Daoy (cell line): ENCODE results near the gene EBF3. TPM values are rescaled to one million over a fixed set of nuclear protein-coding genes. Genes with fewer than 3 reads are reported as not detected.

Source experiments
- DNase-seq: peaks from one replicate; pipeline ENCODE4 v3.0.0-alpha.2; 2015; ENCODE audit warnings: low read depth
- total RNA-seq: library from RNA; depleted of rRNA; stranded (reverse); fragments of >200 nt; shearing (Covaris generic); gene quantifications from 2 replicates; pipeline ENCODE4 v1.2.3, GENCODE V29; 2014

The EBF3 gene
- total RNA-seq, 1 experiment from 2014 or later, result 3.4 TPM

DNA sequence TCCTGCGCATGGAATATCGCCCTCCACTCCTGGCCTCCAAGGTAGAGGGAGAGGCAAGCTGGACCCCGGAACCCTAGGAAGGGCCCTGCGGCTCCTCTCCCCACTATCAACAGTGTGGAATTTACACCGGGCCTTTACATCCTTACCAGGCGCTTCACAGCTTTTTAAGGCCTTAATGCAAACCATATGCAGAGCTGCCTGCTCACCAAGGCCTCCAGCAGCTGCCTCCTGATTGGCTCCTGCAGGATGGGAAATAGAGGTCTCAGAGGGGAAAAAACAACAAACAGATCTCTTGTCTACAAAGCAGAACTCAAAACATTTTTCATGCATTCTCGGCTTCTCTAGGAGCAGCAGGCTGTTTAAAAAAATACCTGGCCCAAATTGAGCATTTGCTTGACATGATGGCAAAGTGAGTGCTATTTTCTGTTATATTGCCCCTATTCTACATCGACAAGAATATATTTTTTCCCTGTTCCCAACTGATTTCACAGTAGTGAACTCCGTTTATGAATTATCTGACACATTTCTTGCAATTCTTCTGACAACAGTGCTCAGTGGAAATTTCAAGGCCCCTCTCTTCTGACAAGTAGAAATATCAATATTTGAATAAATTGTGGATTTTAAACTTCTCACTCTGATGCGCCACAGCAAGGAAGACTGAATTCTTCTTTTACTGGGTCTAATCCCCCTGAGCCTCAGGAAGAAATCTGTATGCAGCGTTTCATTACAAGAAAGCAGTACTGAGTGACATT is 51.7 kb downstream of the EBF3 start:
- no peak for DNase-seq

DNA sequence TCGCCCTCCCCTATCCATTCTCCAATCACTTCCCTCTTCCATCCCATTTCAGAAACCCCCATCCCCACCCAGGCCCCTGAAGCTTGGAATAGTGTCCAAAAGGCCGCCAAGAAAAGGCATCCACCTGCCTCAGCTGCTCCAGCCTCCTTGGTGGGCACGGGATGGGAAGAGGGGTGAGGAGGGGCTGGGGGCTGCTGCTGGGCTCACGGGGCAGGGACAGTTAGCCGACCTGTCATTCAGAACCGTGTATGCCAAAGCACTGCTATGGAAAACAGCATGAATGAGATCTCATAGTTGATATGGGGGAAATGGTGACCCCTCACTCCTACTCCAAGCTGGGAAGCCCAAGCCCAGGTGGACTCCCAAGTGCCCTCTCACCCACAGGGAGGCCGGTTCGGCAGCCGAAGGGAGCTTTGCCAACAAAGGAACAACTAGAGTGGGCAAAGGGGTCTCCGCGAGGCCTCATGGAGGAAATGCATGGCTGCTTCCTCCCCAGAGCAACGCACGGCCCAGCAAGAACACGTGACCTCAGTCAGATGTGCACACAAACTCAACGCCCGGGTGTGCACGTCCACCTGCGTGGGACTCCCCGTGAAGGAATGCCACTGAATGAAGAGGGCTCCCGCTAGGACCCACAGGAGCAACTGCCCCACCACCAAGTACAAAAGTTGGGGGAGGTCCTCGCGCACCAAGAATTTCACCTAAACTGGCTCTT is 52.5 kb downstream of the EBF3 start:
- no peak for DNase-seq

DNA sequence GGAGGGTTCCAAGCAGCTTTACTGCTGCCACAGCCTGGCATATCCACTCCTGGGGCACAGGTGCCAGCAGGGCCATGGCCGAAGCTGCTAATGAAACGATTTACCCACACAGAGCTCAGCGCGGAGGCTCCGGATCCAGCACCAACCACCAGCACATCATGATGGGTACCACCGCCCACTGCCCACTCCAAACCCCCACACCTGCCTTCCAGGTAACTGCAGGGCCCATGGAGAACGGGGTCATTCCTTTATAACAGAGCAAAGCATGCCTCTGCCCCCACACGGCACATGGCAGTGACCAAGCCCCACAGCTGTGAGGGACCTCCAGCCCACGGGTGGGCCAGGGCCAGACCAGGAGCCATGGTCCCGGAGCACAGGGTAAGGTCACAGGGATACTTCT is 53.2 kb downstream of the EBF3 start:
- no peak for DNase-seq

- no peak for DNase-seq
Measured at GRCh38 chr10:129909531-129910256, 54.4 kb downstream of the EBF3 start.

- DNase-seq, result no peak
Measured at GRCh38 chr10:129909080-129909479, 55.0 kb downstream of the EBF3 start.

DNA sequence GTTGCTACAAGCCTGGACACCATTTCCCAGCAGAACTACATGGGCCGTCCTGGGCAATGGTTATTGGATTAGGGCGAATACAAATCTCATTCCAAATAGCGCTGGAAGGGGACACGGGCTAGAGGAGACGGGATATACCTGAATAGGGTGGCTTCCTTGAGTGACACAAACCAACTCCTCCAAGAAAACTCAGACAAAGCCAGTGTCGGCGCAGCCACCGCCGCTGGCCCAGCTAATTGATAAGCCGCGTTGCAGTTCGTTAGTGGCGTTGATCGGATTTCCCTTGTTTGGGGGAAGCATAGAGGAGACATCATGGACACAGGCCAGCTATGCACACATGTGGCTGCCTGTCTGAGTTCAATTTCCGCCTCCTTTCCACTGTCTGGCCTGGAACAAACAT is 55.7 kb downstream of the EBF3 start:
- DNase-seq, result no peak

DNA sequence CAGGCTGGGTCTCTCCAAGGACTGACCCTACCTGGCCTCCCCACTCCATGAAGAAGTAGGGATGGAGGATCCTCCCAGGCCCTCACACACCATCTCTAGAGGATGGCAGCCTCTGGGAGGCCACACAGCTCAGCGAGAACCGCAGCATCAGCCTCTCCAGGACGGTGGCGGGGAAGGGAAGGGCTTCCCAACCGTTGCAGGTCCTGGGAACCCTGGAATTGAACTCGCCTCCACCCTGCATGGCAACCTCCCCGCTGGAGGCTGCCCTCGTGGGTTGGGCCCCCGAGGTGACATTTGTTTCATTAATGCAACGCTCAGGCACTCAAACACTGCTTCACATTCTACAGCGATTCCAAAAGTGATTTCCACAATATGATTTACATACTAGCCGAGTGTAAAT is 58.5 kb downstream of the EBF3 start:
- no peak for DNase-seq

DNA sequence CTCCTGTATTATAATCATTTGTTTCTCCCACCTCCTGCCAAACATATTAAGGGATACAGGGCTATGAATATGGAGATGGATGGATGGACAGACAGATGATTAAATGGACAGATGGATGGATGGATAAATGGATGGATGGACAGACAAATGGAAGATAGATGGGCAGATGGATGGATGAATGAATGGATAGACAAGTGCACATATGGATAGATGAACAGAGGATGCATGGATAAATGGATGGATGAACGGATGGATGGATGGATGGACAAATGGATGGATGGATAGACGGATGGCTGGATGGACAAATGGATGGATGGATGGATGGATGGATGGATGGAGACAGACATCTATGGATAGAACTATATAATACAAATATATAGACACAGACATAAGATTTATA is 59.8 kb downstream of the EBF3 start:
- DNase-seq, result no peak

DNA sequence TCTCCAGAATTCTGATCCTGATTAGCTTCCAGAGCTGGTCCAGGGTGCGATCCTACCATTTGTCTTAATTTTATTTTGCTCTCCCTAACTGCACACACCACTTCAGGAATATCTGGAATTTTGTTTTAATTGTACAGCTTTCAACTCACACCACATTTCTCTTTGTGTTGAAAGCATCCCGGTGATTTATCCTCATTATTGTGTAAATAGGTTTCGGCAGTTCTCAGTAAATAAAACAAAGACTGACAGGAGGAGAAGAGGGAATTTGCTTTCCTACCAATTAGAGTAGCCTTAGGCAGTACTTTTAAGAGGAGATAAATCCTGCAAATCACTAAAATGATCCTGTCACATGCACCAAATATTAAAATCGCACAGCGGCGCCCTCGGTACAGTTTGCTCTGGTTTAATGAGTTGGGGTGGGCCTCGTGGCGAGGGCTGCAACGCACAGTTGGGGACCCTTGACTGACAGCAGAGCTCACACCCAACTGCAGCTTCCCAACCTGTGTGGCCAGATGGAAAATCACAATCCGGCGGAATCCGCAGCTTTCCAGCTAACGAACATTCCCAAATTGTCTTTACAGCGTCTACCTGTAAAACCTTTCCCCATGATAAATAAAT is 62.6 kb downstream of the EBF3 start:
- no peak for DNase-seq

DNA sequence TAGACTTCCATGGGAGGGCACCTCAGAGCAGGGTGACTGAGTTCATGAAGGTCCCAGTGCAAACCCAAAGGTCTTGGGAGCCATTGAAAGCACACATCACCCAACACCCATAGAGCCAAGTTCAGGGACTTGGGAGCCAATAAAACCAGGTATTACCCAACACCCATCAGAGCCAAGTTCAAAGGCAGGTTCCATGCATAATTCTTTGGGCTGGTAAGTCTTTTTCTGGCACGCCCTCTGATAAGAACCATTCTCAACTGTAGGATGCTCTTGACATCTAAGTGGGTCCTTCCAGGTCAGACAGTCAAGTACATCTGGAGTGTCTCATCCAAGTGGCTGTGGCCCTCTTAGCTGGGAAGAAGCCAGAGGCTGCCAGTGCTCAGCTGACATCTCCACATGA is 63.2 kb downstream of the EBF3 start:
- DNase-seq, result no peak

DNA sequence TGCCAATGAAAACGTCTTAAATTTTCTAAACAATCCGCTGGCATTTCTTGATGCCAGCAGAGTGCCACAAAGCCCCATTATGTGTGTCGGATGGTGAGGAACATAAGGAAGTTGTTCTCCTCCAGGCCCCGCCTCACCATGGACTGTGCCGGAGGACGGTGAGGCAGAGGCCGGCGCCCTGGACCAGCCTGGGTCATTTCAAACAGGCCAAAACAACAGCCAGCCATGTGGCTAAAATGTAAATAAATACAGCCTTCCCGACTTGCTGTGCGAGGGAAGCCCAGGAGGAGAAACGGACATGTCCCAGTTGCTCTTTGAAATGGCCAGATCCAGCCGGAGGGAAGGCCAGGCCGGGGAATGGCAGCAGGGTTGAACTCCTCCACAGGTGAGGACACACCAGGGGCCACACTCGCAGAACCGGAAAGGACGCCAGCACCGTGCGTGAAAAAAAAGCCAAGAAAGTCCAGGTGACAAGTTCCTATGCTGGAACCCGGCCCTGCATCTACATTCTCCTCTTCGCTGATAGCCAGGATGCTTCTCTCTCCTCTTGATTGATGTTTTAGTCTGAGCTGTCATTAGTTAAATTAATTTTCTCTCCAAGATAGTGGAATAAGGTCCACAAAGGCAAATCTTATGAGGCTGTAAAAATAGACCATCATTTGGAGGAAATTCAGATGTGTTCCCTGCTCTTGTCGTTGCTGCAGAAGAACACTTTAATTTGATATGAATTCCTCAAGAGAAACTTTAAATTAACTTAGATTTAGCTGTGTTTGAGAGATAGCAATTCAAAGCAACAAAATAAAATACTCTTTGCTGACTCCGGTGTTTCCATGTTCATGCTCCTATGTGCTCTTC is 64.6 kb downstream of the EBF3 start:
- no peak for DNase-seq

DNA sequence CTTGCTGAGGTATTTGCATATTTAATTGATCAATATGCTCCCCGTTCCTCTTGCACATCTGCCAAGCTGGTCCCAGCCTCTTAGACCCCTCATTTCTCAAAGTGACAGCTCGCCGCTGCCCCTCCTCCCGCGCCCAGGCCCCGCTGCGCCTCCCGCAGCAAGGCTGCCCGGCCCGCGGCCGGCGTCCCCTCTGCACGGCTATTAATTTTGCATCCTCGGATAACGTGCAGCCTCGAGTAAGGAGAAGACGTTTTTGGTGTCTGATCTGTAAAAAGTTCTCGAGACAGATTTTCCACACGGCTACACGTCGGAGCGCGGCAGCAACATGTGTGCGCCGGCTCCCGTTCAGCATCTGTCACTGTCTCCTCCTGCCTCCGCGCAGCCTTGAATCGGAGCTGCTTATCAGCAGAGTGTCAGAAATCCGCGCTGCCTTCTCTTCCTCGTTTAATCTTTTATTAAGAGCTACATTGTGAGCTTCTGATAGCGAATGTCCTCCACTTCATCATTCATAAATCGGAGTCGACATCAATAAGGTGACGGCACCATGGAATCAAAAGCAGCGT is 65.3 kb downstream of the EBF3 start:
- DNase-seq, result no peak

GRCh38 chr10:129897871-129898626 is 66.0 kb downstream of the EBF3 start:
- DNase-seq, result no peak

- no peak for DNase-seq
Measured at GRCh38 chr10:129896860-129897200, 67.2 kb downstream of the EBF3 start.

GRCh38 chr10:129896136-129896859 is 67.8 kb downstream of the EBF3 start:
- DNase-seq, result no peak

- DNase-seq, result no peak
Measured at GRCh38 chr10:129895811-129896135, 68.3 kb downstream of the EBF3 start.

- no peak for DNase-seq
Measured at GRCh38 chr10:129894698-129895097, 69.4 kb downstream of the EBF3 start.

DNA sequence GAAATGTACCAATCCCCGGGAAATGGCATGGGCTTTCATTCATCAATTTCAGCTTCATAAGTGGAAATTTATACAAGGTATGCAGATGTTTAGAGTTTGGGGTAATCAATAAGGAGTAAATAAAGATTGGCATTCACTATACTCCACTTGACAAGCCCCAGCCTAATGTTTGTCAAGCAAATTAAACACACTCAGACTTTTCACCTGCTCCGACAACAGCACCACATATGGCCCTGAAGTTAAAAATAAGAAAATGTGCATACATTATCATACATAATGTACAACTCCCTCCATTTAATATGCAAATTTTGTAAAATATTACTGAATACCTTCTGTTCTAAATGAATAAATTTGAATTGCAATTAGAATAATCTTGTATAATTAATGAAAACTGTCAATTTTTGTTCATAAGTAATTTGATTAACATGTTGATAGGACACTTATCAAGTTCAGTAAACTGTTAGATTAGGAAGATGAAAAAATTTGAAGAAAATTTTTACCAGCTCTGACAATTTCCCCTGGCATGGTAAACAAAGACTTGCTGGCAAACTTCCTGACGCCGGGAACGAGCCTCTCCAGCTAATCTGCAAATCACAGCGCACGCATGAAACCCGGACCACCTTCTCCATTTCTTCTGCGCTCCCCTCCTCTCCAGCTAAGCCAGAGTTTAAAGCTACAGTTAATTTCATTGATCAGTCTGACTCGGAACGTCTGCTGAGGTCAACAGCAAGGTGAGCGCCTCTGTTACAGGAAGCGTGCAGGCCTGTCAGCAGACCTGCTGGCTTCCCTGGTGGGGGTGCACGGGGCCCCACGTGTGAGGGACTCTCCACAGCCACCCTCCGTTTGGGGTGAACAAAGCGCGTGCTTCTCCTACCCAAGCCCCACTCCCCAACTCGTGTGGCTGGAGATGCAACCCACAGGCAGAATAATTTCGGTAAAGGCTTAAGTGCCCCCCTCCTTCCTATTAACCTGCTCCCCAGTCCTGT is 70.7 kb downstream of the EBF3 start:
- no peak for DNase-seq
